Suprapubic skin (tissue), 4 donors: ENCODE data around the gene PLSCR2. TPM values are rescaled to one million over a fixed set of nuclear protein-coding genes. Genes with fewer than 3 reads are reported as not detected.
"Not testable (repeated sequence)": the region's sequence is repeated elsewhere in the genome, so short reads cannot be mapped to it uniquely, and the experiment has no call there.

Experiments used
- DNase-seq, 2 donors: peaks; one replicate each; pipeline ENCODE4 v3.0.0-alpha.2; 2019; ENCODE audit warnings: low spot score in 2 of 2
- H3K27ac ChIP-seq: fragments of 200-600 bp; sonication (generic); one replicate; pipeline ENCODE4 v1.5.1; 2019
- H3K27me3 ChIP-seq: fragments of 200-600 bp; sonication (generic); one replicate; pipeline ENCODE4 v1.5.1; 2019
- H3K36me3 ChIP-seq: fragments of 200-600 bp; sonication (generic); one replicate; pipeline ENCODE4 v1.5.1; 2019
- H3K4me1 ChIP-seq: fragments of 200-600 bp; sonication (generic); one replicate; pipeline ENCODE4 v1.5.1; 2019
- H3K4me3 ChIP-seq: fragments of 200-600 bp; sonication (generic); one replicate; pipeline ENCODE4 v1.5.1; 2019; ENCODE audit warnings: mild to moderate bottlenecking
- H3K9me3 ChIP-seq: fragments of 200-600 bp; sonication (generic); one replicate; pipeline ENCODE4 v1.5.1; 2019
- EP300 ChIP-seq: sonication (generic); formaldehyde crosslinking; IDR thresholded peaks from one replicate; pipeline ENCODE4 v1.6.1; 2017; ENCODE audit warnings: antibody characterized with exemption
- POLR2A ChIP-seq, 2 donors: fragments of 450-650 bp; IDR thresholded peaks; one replicate each; pipeline ENCODE4 v1.6.1; 2017; ENCODE audit warnings: antibody characterized with exemption in 2 of 2, mild to moderate bottlenecking in 2 of 2, moderate library complexity in 2 of 2
- POLR2AphosphoS5 ChIP-seq, 3 donors: sonication (generic); formaldehyde crosslinking; IDR thresholded peaks; one replicate each; pipeline ENCODE4 v1.6.1; 2017; ENCODE audit warnings: antibody characterized with exemption in 3 of 3
- WGBS: methylation state at CpG from one replicate; pipeline ENCODE4 v1.1.5; 2018; 5-methylcytosine and 5-hydroxymethylcytosine counted together
- total RNA-seq, 4 donors: library from RNA; depleted of rRNA; stranded (reverse); fragments of >200 nt; gene quantifications; one replicate each; pipeline ENCODE4 v1.1.0, GENCODE V29; 2016
- TF ChIP-seq, protein P1 (sequence below), 2 donors: fragments of 200-600 bp in 1 of 2; fragments of 450-650 bp in 1 of 2; sonication (generic) in 1 of 2; IDR thresholded peaks; one replicate each; pipeline ENCODE4 v1.5.1; 2016 to 2019; ENCODE audit warnings: antibody characterized with exemption in 2 of 2, mild to moderate bottlenecking in 1 of 2, moderate library complexity in 1 of 2

PLSCR2 gene
- total RNA-seq, 4 donors from 2014 or later = not detected

DNA sequence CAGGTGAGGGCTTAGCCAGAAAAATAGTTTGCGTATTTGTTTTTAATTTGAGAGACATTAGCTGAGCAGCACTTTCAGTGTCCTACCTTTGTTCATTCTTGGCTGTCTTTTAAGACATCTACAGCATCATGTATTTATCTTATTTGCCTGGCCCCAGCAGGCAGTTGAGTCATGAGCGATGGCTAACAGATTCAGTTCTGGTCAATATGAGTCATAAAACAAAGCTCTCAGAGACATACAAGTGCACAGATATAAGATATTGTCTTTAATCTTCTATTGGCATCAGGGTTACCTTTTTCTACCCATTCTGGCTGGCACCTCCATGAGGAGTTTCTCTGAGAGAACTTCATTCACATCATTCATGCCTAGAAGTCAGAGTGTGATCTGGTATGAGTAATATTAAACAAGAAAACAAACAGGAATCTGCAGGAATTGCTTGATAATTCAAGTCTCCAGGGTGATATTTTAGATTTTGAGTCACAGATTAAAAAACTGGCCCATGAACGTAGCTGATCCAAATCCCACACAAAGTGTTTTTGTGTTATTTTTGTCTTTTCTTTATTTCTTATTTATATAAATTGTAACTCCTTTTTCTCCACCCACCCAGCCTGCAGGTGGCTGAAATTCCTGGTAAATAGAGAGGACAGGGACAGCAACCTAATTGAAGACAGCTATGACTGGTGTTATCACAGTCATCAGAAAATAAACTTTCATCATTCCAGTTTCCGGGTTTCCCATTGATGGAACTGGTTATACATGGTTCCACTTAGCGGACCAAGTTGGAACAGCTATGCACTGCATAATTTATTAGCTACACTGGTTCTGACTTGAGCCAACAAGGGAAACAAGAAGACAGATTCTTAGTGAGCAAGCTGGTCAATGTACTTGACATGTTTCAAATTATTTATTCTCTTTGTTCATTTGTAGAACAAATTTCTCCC lies 47.3 kb downstream of the PLSCR2 start:
- Histone ChIP-seq H3K4me1 (no peaks in the 10 kb centered on the region), H3K27ac (no peak overlapping the region), H3K9me3 (no peaks in the 10 kb centered on the region), H3K4me3 (no peak overlapping the region), H3K36me3 (no peaks in the 10 kb centered on the region), H3K27me3 (no peaks in the 10 kb centered on the region)
- no peak for DNase-seq
- TF ChIP-seq, protein P1, sequence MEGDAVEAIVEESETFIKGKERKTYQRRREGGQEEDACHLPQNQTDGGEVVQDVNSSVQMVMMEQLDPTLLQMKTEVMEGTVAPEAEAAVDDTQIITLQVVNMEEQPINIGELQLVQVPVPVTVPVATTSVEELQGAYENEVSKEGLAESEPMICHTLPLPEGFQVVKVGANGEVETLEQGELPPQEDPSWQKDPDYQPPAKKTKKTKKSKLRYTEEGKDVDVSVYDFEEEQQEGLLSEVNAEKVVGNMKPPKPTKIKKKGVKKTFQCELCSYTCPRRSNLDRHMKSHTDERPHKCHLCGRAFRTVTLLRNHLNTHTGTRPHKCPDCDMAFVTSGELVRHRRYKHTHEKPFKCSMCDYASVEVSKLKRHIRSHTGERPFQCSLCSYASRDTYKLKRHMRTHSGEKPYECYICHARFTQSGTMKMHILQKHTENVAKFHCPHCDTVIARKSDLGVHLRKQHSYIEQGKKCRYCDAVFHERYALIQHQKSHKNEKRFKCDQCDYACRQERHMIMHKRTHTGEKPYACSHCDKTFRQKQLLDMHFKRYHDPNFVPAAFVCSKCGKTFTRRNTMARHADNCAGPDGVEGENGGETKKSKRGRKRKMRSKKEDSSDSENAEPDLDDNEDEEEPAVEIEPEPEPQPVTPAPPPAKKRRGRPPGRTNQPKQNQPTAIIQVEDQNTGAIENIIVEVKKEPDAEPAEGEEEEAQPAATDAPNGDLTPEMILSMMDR (IDR thresholded peaks at IDR 0.05) = no peak
- no peak for TF ChIP-seq POLR2A (IDR thresholded peaks at IDR 0.05)
- TF ChIP-seq POLR2AphosphoS5 (IDR thresholded peaks at IDR 0.05) = no peak
- no peak for TF ChIP-seq EP300
- WGBS = 61% methylated on average over 5 of the region's 5 CpGs

DNA sequence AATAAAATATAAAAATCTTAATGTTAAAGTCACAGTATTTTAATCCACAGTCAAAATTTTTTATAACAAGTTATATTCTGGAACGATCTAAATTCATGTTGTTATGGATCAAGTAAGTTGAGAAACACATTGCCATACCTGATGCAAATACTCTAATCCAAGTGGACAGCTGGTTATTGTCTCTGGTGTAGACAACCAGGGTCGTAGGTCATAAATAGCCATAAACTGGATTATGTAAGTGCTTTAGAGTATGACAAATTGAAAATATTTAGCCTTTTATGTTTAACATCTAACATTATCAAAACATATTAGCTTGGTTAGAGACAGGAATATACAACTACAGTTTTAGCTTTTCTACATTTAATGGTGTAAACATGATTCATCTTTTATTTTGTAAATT lies 53.0 kb downstream of the PLSCR2 start:
- H3K9me3 ChIP-seq = peaks cover 5% of the 10 kb centered on the region
- TF ChIP-seq, protein P1 (IDR thresholded peaks at IDR 0.05) = no peak
- TF ChIP-seq POLR2AphosphoS5 (IDR thresholded peaks at IDR 0.05) = no peak
- TF ChIP-seq EP300 = no peak
- no peak for TF ChIP-seq POLR2A (IDR thresholded peaks at IDR 0.05)
- no peak overlapping the region for H3K27ac ChIP-seq
- no peaks in the 10 kb centered on the region for H3K4me1 ChIP-seq
- 75% methylated on average over 2 of the region's 2 CpGs for WGBS
- H3K27me3 ChIP-seq = no peaks in the 10 kb centered on the region
- no peak overlapping the region for H3K4me3 ChIP-seq
- no peak for DNase-seq
- H3K36me3 ChIP-seq = no peaks in the 10 kb centered on the region

DNA sequence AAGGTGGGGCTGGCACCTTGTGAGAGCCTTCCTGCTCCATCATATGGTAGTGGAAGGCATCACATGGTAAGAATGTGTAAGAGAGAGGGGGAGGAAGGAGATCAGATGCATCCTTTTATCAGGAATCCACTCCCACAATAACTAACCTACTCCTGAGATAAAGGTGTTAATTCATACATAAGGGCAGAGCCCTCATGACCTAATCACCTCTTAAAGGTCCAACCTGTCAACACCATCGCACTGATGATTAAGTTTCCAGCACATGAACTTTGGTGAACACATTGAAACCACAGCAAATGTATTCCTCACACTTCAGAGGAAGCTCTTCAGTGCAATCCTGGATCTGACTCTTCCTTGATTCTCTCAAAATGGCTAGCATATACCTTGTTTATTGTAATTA lies 55.4 kb downstream of the PLSCR2 start:
- no peak overlapping the region for H3K27ac ChIP-seq
- WGBS = 89% methylated on average over 1 of the region's 1 CpG
- DNase-seq = no peak
- no peaks in the 10 kb centered on the region for H3K27me3 ChIP-seq
- peaks cover 5% of the 10 kb centered on the region for H3K9me3 ChIP-seq
- no peak overlapping the region for H3K4me3 ChIP-seq
- H3K4me1 ChIP-seq = no peaks in the 10 kb centered on the region
- H3K36me3 ChIP-seq = no peaks in the 10 kb centered on the region
- TF ChIP-seq, protein P1 (IDR thresholded peaks at IDR 0.05) = no peak
- TF ChIP-seq EP300 (no peak), POLR2A (IDR thresholded peaks at IDR 0.05) (no peak), POLR2AphosphoS5 (IDR thresholded peaks at IDR 0.05) (no peak)

DNA sequence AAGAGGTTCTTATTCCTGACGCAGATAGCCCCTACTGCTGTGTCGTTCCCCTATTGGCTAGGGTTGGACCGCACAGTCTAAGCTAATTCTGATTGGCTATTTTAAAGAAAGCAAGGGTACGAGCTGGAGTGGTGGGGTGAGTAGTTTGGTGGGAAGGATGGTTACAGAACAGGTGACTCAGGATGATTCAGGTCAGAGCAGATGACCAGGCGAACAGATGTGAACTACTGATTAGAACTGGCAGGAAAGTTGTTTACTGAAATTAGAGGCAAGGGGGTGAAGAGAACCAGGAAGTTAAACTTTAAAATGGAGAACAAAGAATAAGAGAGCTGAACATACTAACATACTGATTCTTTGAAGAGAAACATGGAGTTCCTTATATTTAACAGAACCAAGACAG lies 56.6 kb downstream of the PLSCR2 start:
- not testable (repeated sequence) for H3K4me1 ChIP-seq, H3K36me3 ChIP-seq, H3K27ac ChIP-seq, DNase-seq, H3K9me3 ChIP-seq, H3K27me3 ChIP-seq, H3K4me3 ChIP-seq
- 92% methylated on average over 5 of the region's 5 CpGs for WGBS

GRCh38 chr3:146407956-146408355 lies 61.4 kb downstream of the PLSCR2 start:
- TF ChIP-seq POLR2AphosphoS5 (IDR thresholded peaks at IDR 0.05) (no peak), EP300 (no peak), POLR2A (IDR thresholded peaks at IDR 0.05) (no peak)
- TF ChIP-seq, protein P1 (IDR thresholded peaks at IDR 0.05) = no peak
- no peaks in the 10 kb centered on the region for H3K36me3 ChIP-seq
- DNase-seq = no peak
- no peaks in the 10 kb centered on the region for H3K27me3 ChIP-seq
- H3K27ac ChIP-seq = no peak overlapping the region
- no peak overlapping the region for H3K4me3 ChIP-seq
- 93% methylated on average over 7 of the region's 7 CpGs for WGBS
- H3K4me1 ChIP-seq = no peaks in the 10 kb centered on the region
- peaks cover 5% of the 10 kb centered on the region for H3K9me3 ChIP-seq
